Adrenal gland (tissue), 12 donors: Measurements from ENCODE around the gene ITPR1. TPM values are rescaled to one million over a fixed set of nuclear protein-coding genes. Genes with fewer than 3 reads are reported as not detected.

Experiments
- DNase-seq, 7 donors: peaks; one replicate each; pipeline ENCODE4 v3.0.0-alpha.2; 2019 to 2020
- H3K27ac ChIP-seq, 5 donors: fragments of 200-600 bp; sonication (generic) in 4 of 5; 1 replicate in 3 of 5; 2 replicates in 2 of 5; pipeline versions ENCODE4 v1.5.1 to v1.8.0; 2016 to 2020; ENCODE audit warnings: mild to moderate bottlenecking in 1 of 5
- H3K27me3 ChIP-seq: fragments of 200-600 bp; 2 replicates; pipeline ENCODE4 v1.8.0; 2021
- H3K36me3 ChIP-seq, 2 donors: fragments of 200-600 bp; replicated peaks in 1 of 2; 1 replicate in 1 of 2; 2 replicates in 1 of 2; pipeline versions ENCODE4 v1.5.1 to v1.8.0; 2018 to 2022
- H3K4me1 ChIP-seq, 2 donors: fragments of 200-600 bp; replicated peaks in 1 of 2; 1 replicate in 1 of 2; 2 replicates in 1 of 2; pipeline versions ENCODE4 v1.5.1 to v1.8.0; 2018 to 2021
- H3K4me3 ChIP-seq, 4 donors: fragments of 200-600 bp; sonication (generic) in 3 of 4; one replicate each; pipeline ENCODE4 v1.5.1; 2016 to 2018
- H3K9me3 ChIP-seq, 3 donors: fragments of 200-600 bp; sonication (generic) in 1 of 3; replicated peaks in 1 of 3; 1 replicate in 2 of 3; 2 replicates in 1 of 3; pipeline versions ENCODE4 v1.5.1 to v1.8.0; 2016 to 2021
- POLR2A ChIP-seq, 2 donors: fragments of 450-650 bp; IDR thresholded peaks; one replicate each; pipeline ENCODE4 v1.6.1; 2017; ENCODE audit warnings: antibody characterized with exemption in 2 of 2, mild to moderate bottlenecking in 2 of 2, moderate library complexity in 1 of 2
- WGBS, 4 donors: extraction: QIAGEN DNeasy Blood & Tissue Kit in 2 of 4; methylation state at CpG; one replicate each; pipeline versions ENCODE4 v1.1.5 to v1.1.7; 2013 to 2017; 5-methylcytosine and 5-hydroxymethylcytosine counted together
- intact Hi-C, 2 donors: fragments of 100-400 bp; cut with DNase I; formaldehyde crosslinking; loops; one replicate each; pipeline versions ENCODE4 v1.14.1 to v1.15.0; 2022 to 2023
- polyA plus RNA-seq, 3 donors: library from polyadenylated mRNA; stranded (reverse); fragments of 200-250 nt in 2 of 3; fragments of 350-450 nt in 1 of 3; fragmentation: Illumina TruSeq in 1 of 3; extraction: RNeasy Lipid Tissue Mini Kit (QIAGEN cat#74804) in 1 of 3; gene quantifications; one replicate each; pipeline ENCODE4 v1.2.3, GENCODE V29; 2013 to 2014
- total RNA-seq, 9 donors: library from RNA; depleted of rRNA in 4 of 9; stranded (reverse); fragments of >200 nt in 4 of 9; fragments of 120-200 nt in 1 of 9; fragmentation: NEBNext Ultra II Directional in 1 of 9; extraction: Animal tissue kit (Norgen Biotek cat#: 25700) in 1 of 9; gene quantifications; one replicate each; pipeline versions ENCODE4 v1.1.0 to v1.2.4, GENCODE V29; 2013 to 2023
- TF ChIP-seq, protein P1 (sequence below), 6 experiments: fragments of 450-650 bp in 4 of 6; fragments of 200-600 bp in 2 of 6; sonication (generic) in 1 of 6; IDR thresholded peaks; 1 replicate in 5 of 6; 2 replicates in 1 of 6; pipeline versions ENCODE4 v1.5.1 to v1.8.0; 2016 to 2021; ENCODE audit warnings: antibody characterized with exemption in 6 of 6, mild to moderate bottlenecking in 2 of 6, moderate library complexity in 1 of 6
- donor health status: healthy with polysubstance abuse.
- donor health status: Bipolar disorder and iron deficiency.
- donor health status: DM: yes; HTN: yes; CAD: no.
- donor health status: DM: no; HTN: no; CAD: no.
- donor health status: DM: no; HTN: no; CAD: no.
- donor health status: DM: yes; HTN: yes; CAD: no.

The ITPR1 gene
- total and polyA plus RNA-seq, 12 donors, result 21.6 to 198 (median 76.6) TPM

DNA sequence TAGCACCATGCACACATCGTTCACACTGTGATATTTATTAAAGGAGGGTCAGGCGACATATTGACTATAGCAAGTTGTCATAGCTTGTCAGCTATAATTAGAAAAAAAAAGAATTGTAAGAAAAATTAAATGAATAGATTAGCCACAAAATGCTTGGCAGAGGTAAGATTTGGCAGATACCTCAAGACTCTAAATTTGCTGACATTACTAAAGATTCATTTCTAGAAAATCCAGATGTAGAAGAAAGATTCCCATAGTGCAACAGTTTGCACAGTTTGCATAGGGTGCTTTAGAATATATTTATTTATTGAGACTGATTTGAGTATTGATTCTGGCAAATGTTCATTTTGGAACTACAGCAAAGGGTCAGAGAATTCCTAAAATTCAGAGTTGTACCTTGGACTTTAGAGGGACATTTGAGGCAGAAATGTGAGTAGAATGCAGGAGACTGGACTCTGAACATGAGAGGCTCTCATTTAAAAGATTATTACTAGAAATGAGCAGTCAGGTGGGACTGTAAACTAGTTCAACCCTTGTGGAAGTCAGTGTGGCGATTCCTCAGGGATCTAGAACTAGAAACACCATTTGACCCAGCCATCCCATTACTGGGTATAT lies 384.1 kb downstream of the ITPR1 start:
- Histone ChIP-seq H3K9me3 (no peaks in the 10 kb centered on the region), H3K27me3 (no peaks in the 10 kb centered on the region), H3K36me3 (no peaks in the 10 kb centered on the region), H3K27ac (no peak overlapping the region), H3K4me3 (no peak overlapping the region), H3K4me1 (no peaks in the 10 kb centered on the region)
- intact Hi-C loops, result no loop called here
- TF ChIP-seq POLR2A (IDR thresholded peaks at IDR 0.05), result no peak
- TF ChIP-seq, protein P1, sequence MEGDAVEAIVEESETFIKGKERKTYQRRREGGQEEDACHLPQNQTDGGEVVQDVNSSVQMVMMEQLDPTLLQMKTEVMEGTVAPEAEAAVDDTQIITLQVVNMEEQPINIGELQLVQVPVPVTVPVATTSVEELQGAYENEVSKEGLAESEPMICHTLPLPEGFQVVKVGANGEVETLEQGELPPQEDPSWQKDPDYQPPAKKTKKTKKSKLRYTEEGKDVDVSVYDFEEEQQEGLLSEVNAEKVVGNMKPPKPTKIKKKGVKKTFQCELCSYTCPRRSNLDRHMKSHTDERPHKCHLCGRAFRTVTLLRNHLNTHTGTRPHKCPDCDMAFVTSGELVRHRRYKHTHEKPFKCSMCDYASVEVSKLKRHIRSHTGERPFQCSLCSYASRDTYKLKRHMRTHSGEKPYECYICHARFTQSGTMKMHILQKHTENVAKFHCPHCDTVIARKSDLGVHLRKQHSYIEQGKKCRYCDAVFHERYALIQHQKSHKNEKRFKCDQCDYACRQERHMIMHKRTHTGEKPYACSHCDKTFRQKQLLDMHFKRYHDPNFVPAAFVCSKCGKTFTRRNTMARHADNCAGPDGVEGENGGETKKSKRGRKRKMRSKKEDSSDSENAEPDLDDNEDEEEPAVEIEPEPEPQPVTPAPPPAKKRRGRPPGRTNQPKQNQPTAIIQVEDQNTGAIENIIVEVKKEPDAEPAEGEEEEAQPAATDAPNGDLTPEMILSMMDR (IDR thresholded peaks at IDR 0.05), result no peak
- no peak for DNase-seq
- WGBS, 4 donors, result 83 to 87% (median 86%) methylated on average over 3 of the region's 3 CpGs

DNA sequence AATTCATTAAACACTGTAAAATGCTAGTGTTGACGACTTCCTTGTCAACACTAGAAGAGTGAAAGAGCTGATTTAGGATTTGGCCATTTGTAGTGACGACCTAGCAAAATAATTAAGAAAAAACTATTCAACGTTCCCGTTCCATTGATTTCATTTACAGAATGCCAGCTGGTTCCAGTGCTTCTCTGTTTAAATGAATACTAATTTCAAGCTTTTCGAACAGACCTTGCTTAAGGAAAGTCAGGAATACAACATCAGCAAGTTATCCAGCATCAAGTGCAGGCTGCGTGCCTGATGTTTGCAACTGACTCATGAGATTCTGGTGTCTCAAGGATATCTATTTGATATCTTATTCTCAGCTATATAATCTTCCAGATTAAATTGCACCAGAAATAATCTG lies 387.7 kb downstream of the ITPR1 start:
- Histone ChIP-seq H3K9me3 (no peaks in the 10 kb centered on the region), H3K27ac (no peak overlapping the region), H3K4me3 (no peak overlapping the region), H3K27me3 (no peaks in the 10 kb centered on the region), H3K36me3 (no peaks in the 10 kb centered on the region), H3K4me1 (no peaks in the 10 kb centered on the region)
- 88 to 92% (median 91%) methylated on average over 6 of the region's 6 CpGs for WGBS, 4 donors
- TF ChIP-seq, protein P1 (IDR thresholded peaks at IDR 0.05), result no peak
- no peak for TF ChIP-seq POLR2A (IDR thresholded peaks at IDR 0.05)
- no peak for DNase-seq
- intact Hi-C loops, result loop anchor here in 1 of 2 donors (10.0 kb wide), 1 partner anchor 74 kb away; no protein-coding TSS in a partner anchor

DNA sequence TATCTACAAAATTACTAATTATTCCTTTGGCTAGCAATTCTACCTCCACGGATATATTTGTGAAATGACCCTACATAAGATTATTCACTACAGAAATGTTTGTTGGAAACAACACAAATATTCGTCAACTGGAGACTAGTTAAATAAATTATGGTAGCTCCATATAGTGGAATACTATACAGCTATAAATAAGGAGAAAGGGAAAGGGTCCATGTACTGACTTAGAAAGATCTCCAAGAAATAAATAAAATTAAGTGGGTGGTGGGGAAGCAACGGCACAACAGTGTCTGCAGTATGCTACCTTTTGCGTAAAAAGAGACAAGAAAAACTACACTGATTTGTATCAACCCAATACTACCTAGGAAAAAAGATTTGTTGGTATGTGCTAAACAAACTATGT lies 389.4 kb downstream of the ITPR1 start:
- intact Hi-C loops, result loop anchor here in 1 of 2 donors (10.0 kb wide), 1 partner anchor 72 kb away; no protein-coding TSS in a partner anchor
- Histone ChIP-seq H3K36me3 (no peaks in the 10 kb centered on the region), H3K27ac (no peak overlapping the region), H3K4me1 (no peaks in the 10 kb centered on the region), H3K27me3 (no peaks in the 10 kb centered on the region), H3K9me3 (no peaks in the 10 kb centered on the region), H3K4me3 (no peak overlapping the region)
- TF ChIP-seq, protein P1 (IDR thresholded peaks at IDR 0.05), result no peak
- TF ChIP-seq POLR2A (IDR thresholded peaks at IDR 0.05), result no peak
- 91 to 95% (median 92%) methylated on average over 4 of the region's 4 CpGs for WGBS, 4 donors
- DNase-seq, result no peak

DNA sequence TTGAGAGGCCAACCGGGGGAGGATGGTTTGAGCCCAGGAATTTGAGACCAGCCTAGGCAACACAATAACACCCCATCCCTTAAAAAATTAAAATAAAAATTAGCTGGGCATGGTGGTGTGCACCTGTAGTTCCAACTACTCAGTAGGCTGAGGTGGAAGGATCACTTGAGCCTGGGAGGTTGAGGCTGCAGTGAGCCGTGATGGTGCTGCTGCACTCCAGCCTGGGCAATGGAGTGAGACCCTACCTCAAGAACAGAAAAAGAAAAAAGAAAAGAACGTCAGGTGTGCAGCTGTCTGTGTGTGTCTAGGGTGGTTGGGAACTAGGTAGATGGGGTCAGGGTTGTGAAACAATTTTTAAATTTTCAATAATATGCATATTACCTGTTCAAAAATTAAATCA lies 389.9 kb downstream of the ITPR1 start:
- no peak overlapping the region for H3K27ac ChIP-seq
- no peaks in the 10 kb centered on the region for H3K36me3 ChIP-seq
- TF ChIP-seq, protein P1 (IDR thresholded peaks at IDR 0.05), result no peak
- TF ChIP-seq POLR2A (IDR thresholded peaks at IDR 0.05), result no peak
- 82 to 99% (median 92%) methylated on average over 3 of the region's 3 CpGs for WGBS, 4 donors
- no peaks in the 10 kb centered on the region for H3K27me3 ChIP-seq
- H3K4me1 ChIP-seq, result no peaks in the 10 kb centered on the region
- no peak overlapping the region for H3K4me3 ChIP-seq
- intact Hi-C loops, result loop anchor here in 1 of 2 donors (10.0 kb wide), 1 partner anchor 72 kb away; no protein-coding TSS in a partner anchor
- H3K9me3 ChIP-seq, result no peaks in the 10 kb centered on the region
- no peak for DNase-seq
